Hematopoietic multipotent progenitor cell (in vitro differentiated cells): ENCODE data around the gene MEIS2. TPM values are rescaled to one million over a fixed set of nuclear protein-coding genes. Genes with fewer than 3 reads are reported as not detected.
"Not testable (repeated sequence)": the region's sequence is repeated elsewhere in the genome, so short reads cannot be mapped to it uniquely, and the experiment has no call there.

Source experiments
- DNase-seq, 3 donors: peaks; one replicate each; pipeline ENCODE4 v3.0.0-alpha.2; 2011 to 2015; ENCODE audit warnings: low read depth in 2 of 3, low spot score in 2 of 3
- total RNA-seq: library from RNA; depleted of rRNA; stranded (reverse); fragments of >200 nt; gene quantifications from one replicate; pipeline ENCODE4 v1.2.3, GENCODE V29; 2012

MEIS2 gene
- total RNA-seq, 1 donor = 0.54 TPM

DNA sequence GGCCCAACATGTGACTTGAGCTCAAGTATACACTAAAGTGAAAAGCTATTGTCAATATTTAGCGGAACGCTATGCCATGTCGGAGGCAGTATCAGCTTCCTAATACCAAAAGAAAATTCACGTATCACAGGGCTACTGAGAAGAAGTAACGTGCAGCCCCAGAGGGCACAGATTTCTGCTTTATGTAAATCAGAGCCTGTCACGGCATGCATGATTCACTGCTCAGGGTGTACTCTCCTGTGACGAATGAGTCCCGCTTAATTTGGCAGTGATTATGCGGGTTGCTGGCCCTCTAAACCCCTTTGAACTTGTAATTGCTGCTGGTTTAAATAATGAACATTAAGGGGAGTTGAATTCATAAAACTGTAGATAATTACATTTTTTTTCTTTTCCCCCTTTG lies 85.3 kb downstream of the MEIS2 start:
- DNase-seq = no peak

- no peak for DNase-seq
Measured at GRCh38 chr15:37014566-37014965, 85.8 kb downstream of the MEIS2 start.

GRCh38 chr15:37014137-37014536 lies 86.2 kb downstream of the MEIS2 start:
- no peak for DNase-seq

DNA sequence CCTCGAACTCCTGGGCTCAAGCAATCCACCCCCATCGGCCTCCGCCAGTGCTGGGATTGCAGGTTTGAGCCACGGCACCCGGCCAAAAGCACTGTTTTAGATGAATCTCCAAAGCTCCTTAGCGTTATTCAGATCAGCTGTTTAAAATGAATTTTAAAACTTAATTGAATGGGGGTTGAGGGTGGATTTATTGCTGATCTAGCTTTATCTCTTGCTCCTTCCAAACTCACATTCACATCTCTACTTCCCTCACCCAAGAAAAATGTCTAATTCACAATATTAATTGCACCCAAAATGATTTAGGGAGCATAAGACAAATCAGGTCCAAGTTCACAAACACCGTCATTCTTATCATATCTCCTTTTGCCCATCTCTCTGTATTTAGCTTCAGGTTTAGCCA lies 89.8 kb downstream of the MEIS2 start:
- no peak for DNase-seq

DNA sequence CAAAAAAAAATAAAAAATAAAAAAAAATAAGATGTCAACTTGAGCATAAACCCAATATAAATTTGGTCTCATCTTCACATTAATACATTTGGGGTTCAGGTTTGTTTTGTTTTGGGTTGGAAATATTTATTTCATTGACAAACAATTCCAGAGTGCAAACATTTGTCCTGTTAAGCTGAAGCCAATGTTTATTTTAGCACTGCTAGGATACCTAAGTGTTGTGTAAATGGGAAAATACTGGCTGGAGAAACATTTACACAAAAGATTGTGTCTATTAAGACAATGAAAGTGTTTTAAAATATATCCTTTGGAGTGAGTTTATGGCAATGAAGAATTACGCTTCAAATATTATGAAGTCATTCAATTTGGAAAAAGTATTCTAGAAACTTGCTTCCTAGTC lies 91.1 kb downstream of the MEIS2 start:
- DNase-seq = no peak

- no peak for DNase-seq
Measured at GRCh38 chr15:37008205-37008604, 92.1 kb downstream of the MEIS2 start.

GRCh38 chr15:37007301-37007700 lies 93.0 kb downstream of the MEIS2 start:
- no peak for DNase-seq

DNA sequence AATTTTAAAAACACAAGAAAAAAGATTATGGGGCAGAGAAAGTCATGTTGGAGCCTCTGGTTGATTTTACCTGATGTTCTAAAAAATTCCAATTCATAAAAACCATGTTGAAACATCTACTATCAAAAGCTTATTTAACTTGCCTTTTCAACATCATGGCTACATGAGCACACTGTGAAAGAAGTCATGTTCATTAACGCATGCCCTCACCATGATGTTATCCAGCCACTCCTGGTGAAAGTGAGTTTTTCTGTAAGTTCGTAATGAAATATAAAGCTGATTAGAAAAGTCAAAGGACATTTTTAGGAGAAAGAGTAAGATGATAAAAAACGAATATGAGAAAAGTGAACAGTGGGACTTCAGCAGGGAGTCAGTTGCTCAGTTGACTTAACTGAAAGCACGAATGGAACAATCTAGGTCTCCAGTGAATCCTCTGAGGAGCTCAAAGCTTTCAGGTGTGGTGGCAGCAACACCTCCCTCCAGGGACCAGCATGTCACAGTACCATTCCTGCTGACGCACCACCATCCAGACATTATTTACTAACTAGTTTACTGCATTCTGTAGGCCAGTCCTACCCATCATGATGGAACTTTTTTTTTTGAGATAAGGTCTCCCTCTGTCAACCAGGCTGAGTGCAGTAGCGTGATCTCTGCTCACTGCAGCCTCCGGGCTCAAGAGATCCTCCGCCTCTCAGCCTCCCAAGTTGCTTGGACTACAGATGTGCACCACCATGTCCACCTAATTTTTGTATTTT lies 95.2 kb downstream of the MEIS2 start:
- no peak for DNase-seq

DNA sequence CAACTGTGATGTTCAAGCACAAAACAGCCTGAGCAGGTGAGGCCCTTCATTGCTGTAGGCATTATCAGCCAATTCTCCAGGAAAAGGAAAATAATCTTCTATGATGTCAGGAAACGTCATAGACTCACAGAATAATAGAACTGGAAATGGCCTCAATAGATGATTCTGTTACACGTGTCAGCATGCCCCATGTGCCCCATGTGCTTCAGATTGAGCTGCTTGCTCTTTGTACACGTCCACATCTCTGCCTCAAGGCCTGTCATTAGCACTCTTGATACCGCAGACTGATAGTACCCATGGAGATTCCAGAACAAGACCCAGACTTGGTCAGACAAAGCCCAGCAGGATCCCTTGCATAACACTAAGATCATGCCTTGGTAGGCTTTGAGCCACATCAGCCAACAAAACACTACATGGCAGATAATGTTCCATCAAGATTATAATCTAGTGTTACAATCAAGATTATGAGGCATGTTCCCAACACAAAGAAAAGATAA lies 95.9 kb downstream of the MEIS2 start:
- no peak for DNase-seq

GRCh38 chr15:37002041-37002672 lies 98.2 kb downstream of the MEIS2 start:
- no peak for DNase-seq

DNA sequence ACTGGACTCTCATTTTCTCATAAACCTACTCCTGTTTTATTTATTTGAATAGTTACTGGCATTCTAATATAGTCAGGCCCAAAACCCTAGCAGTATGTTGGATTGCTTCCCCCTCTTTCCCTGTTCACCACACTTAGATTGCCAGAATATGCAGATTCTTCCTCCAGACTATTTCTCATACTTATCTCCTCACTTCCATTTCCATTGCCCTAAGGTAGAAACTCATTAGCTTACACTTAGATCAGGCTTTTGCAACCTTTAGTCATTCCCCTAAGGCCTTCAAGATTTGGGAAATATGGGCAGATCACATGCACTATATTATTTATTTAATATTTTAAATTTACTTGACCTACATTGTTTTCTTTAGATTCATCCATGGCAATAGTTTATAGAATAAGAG lies 98.9 kb downstream of the MEIS2 start:
- DNase-seq = no peak

DNA sequence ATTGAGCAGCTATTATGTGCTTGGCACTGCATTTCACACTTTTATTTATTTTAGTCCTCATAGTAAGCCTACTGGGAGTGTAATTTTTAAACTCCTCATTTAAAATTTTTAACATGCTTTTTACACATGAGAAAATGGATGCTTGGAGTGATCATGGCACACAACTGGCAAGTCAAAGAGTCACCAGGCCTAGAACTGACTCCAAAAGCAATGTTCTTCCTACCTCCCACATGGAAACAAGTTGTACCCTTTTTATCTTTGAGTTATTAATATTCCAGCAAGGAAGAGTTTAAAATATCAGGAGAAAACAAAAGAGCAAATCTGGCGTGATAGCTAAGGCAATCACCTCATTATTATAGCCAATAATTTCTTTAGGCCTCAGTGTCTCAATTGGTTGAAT lies 100.6 kb downstream of the MEIS2 start:
- DNase-seq = no peak

DNA sequence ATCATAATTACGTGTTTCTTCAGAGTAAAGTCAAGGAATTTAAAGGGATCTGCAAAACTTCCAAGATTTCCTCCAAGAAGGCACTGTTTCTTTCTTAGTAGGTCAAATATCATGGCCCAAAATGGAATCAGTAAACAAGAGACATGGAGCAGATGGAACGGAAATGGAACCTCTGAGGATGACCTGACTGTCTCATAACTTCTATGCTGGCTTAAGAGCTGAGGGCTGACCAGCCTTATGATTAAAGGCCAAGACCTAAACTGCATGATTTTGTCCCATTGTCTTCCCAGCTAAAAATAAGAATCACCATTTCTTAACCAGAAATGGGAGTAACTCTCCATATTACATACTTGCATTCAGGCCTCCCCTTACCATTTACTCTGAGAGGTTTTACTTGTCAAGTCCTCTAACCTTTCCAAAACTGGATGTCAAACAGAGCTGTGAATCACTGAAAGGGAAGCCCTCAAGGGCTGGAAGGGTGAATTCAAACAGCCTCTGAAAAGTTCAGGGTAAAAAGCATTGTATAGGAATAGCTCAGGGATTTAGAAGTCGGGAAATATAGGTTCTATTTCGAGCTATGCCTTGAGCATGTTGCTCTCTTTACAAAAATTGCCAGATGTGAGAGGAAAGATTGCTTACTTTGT lies 103.7 kb downstream of the MEIS2 start:
- DNase-seq = no peak

DNA sequence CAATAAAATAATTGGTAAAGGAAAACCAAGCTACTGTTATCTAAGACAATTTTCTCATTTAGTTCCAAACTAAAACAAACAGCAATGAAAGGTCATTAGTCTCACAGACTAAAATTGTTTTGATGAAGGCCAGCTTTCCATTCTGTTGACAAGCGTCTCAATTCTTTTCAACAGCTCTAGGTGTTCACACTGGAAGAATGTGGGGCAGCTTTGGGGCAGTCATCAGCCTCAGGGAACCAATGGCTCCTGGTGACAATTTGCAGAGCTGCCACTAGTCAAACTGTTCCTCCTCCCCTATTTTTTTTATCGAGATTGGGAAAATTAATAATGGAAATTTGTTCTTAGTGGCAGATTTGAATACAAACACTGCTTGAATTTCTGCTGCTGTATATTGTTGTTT lies 104.2 kb downstream of the MEIS2 start:
- no peak for DNase-seq

DNA sequence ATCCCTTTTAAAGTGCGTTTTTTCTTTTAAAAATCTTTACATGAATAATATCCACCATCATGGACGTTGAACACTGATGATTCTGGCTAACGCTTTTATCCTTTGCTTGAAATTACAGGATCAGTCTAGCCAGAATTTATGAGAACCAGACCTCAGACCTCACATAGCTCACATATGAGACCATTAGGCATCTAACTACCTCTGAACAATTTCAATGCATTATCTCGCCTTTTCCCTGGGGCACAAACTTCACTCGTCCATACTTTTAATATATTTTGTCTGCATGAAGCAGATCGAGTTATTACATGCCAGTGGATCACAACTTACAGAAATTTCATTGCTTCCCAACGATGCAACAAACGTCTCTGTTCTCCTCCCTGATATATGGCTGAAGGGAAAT lies 105.6 kb downstream of the MEIS2 start:
- no peak for DNase-seq

- DNase-seq = no peak
Measured at GRCh38 chr15:36992454-36992853, 107.9 kb downstream of the MEIS2 start.

GRCh38 chr15:36988947-36989346 lies 111.4 kb downstream of the MEIS2 start:
- DNase-seq = no peak

GRCh38 chr15:36982430-36982829 lies 117.9 kb downstream of the MEIS2 start:
- DNase-seq = no peak

DNA sequence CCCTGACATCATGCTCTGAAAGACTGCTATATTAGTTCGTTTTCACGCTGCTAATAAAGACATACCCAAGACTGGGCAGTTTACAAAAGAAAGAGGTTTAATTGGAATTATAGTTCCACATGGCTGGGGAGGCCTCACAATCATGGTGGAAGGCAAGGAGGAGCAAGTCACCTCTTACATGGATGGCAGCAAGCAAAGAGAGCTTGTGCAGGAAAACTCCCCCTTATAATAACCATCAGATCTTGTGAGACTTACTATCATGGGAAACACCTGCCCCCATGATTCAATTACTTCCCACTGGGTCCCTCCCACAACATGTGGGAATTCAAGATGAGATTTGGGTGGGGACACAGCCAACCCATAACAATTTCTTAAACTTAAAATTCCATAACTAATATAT lies 120.1 kb downstream of the MEIS2 start:
- not testable (repeated sequence) for DNase-seq

GRCh38 chr15:36978625-36979024 lies 121.7 kb downstream of the MEIS2 start:
- DNase-seq = no peak

DNA sequence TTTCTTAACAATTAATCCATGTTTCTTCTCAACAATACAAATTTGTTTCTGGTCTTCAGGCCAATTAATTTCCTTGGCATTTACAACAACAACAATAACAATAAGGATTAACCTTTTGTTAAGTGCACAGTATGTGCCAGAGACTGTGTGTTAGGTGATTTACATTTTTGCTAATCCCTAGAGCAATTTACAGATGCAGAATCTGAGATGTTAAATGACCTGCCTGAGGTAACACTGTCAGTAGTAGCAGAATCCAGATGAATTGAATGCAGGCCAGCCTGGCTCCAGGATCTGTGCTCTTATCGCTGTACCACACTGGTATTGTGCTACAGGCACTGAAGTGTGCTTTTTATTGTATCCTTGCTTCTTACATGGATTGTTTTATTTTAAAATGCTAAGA lies 122.2 kb downstream of the MEIS2 start:
- DNase-seq = no peak

GRCh38 chr15:36977659-36978058 lies 122.7 kb downstream of the MEIS2 start:
- no peak for DNase-seq
